GM21825 (cell line): ENCODE measurements around the gene FRMD5.

Experiments
- ATAC-seq: cut with Tn5 transposase; IDR thresholded peaks from one replicate; pipeline ENCODE4 v1.9.1; 2021; ENCODE audit warnings: mild to moderate bottlenecking, moderate library complexity; ENCODE audit not compliant: unreplicated experiment

Gene FRMD5

GRCh38 chr15:44163370-44163769 is 31.7 kb downstream of the FRMD5 start:
- ATAC-seq, result no peak

- no peak for ATAC-seq
These were observed 34.3 kb downstream of the FRMD5 start for GRCh38 chr15:44160796-44161195.

GRCh38 chr15:44159492-44159891 is 35.6 kb downstream of the FRMD5 start:
- ATAC-seq, result no peak

GRCh38 chr15:44158111-44158510 is 37.0 kb downstream of the FRMD5 start:
- no peak for ATAC-seq

DNA sequence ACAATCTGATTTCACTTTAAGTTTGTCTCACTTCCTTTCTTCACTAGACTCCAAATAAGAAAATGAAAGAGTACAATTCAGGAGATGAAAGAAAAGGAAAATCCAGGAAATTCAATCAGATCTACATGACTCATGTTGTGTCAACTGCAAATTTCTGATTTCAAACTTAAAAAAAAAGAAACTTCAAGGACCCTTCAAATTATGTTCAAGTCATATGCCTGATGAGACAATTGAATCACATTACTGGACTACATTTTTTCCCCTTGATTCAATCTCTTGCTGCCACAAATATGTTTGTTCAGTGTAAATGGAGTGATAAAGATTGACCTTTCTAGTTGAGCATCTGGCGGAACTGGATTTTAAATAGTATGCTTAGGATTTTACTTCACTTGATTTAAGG is 37.4 kb downstream of the FRMD5 start:
- no peak for ATAC-seq

DNA sequence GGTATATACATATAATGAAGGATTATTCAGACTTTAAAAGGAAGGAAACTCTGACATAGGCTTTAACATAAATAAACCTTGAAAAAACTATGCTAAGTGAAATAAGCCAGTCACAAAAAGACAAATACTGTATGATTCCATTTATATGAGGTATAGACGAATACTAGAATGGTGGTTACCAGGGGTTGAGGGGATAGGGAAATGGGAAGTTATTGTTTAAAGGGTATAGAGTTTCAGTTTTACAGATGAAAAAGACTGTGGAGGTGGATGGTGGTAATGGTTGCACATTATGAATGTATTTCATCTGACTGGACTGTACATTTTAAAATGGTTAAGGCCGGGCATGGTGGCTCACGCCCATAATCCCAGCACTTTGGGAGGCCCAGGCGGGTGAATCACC is 41.7 kb downstream of the FRMD5 start:
- ATAC-seq, result no peak

DNA sequence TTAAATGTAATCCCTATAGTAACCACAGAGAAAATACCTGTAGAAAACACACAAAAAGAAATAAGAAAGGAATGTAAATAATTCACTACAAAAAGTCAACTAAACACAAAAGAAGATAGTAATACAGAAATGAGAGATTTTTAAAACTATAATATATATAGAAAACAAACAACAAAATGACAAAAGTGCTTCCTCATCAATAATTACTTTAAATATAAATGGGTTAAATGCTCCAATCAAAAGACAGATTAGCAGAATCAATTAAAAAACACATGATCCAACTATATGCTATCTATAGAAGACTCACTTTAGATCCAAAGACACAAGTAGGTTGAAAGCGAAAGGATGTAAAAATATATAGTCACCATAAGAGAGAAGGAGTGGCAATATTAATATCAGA is 45.8 kb downstream of the FRMD5 start:
- ATAC-seq, result no peak

GRCh38 chr15:44148580-44148979 is 46.5 kb downstream of the FRMD5 start:
- ATAC-seq, result no peak

GRCh38 chr15:44147636-44148035 is 47.4 kb downstream of the FRMD5 start:
- ATAC-seq, result no peak

GRCh38 chr15:44145495-44145894 is 49.6 kb downstream of the FRMD5 start:
- no peak for ATAC-seq

- ATAC-seq, result no peak
These were observed 50.1 kb downstream of the FRMD5 start for GRCh38 chr15:44144992-44145391.

DNA sequence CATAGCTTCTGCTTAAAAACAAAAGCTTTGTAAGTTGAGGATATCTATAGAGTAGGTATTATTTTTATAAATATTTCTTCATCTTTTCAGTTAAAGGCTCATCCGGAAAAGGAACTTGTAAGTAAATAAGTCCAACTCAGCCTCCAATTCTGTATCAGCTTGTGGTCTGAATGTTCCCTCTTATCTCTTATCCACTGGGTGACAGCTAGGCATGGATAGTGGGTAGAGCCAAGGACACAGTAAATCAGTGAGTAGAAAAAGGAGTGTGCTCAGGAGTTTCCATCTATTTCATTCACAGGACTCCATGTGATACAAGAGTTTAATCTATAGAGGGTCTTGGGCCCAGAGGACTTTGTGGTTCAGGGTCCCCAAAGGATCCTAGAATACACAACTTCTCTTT is 50.9 kb downstream of the FRMD5 start:
- no peak for ATAC-seq

- ATAC-seq, result no peak
These were observed 57.3 kb downstream of the FRMD5 start for GRCh38 chr15:44137750-44138149.

DNA sequence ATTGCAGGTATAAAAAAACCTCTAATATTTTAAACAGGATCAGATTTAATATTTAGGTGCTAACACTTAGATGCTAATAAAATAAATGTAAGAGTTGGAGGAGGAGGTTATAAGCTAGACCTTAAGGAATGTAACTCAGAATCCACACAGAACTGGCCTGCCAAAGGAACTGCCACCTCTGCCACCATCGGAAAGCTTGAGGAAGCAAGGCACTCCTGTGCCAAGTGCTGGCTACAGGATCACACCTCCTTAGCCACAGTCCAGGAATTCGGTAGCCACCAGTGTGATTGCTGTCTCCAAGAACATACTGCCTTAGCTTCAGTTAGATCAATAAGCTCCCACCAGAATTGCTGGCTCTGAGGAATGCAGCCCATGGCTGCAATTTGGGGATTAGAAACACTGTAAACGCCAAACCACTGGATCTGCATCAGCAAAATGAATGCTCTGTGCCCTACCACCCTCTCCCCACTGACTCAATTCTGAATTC is 58.0 kb downstream of the FRMD5 start:
- ATAC-seq, result no peak

- ATAC-seq, result no peak
These were observed 63.0 kb downstream of the FRMD5 start for GRCh38 chr15:44132057-44132456.

GRCh38 chr15:44130778-44131177 is 64.3 kb downstream of the FRMD5 start:
- no peak for ATAC-seq

DNA sequence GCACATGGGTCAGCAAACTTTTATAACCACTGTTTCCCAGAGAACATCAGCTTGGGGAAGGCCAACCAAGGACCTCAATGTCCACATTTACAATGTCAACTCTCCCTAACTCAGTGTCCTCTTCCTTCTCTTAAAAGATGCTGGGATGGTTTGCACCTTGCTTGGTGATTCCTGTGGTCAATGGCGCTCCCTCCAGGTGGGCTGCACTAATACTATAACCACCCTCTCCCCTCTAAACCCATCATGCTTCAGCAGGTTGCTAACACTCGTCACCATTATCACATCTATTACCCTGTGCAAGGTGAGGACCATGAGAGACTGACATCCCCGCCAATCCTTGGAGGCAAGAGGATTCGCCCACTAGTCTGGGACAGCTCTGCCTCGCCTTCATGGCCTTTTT is 65.2 kb downstream of the FRMD5 start:
- no peak for ATAC-seq

GRCh38 chr15:44128443-44128842 is 66.6 kb downstream of the FRMD5 start:
- no peak for ATAC-seq

GRCh38 chr15:44125879-44126278 is 69.2 kb downstream of the FRMD5 start:
- no peak for ATAC-seq

- ATAC-seq, result no peak
These were observed 92.3 kb downstream of the FRMD5 start for GRCh38 chr15:44102675-44103254.

GRCh38 chr15:44101944-44102343 is 93.1 kb downstream of the FRMD5 start:
- ATAC-seq, result no peak

- no peak for ATAC-seq
These were observed 93.8 kb downstream of the FRMD5 start for GRCh38 chr15:44101286-44101685.

DNA sequence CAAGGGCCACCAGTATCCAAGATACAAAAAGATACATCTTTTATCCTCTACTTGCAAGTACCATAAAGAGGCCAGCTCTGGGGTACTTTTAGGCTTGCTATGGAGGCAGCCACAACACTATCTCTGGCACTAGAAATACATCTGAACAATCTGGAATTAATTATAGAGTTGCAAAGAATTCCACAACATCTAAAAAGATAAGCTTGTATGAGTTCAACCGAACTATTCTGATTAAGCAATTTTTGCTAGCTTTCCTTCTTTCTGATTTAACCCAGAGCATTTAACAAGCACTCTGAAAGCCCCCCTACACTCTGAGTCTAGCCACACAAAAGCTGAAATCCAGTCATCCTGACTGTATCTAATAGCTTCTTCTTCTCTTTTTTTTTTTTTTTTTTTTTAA is 95.4 kb downstream of the FRMD5 start:
- ATAC-seq, result no peak
